ENCODE results near the gene MPRIP. TPM values are rescaled to one million over a fixed set of nuclear protein-coding genes. Genes with fewer than 3 reads are reported as not detected.

The MPRIP gene
- total RNA-seq, 4 donors from 2014 or later = 141 to 305 (median 291) TPM

DNA sequence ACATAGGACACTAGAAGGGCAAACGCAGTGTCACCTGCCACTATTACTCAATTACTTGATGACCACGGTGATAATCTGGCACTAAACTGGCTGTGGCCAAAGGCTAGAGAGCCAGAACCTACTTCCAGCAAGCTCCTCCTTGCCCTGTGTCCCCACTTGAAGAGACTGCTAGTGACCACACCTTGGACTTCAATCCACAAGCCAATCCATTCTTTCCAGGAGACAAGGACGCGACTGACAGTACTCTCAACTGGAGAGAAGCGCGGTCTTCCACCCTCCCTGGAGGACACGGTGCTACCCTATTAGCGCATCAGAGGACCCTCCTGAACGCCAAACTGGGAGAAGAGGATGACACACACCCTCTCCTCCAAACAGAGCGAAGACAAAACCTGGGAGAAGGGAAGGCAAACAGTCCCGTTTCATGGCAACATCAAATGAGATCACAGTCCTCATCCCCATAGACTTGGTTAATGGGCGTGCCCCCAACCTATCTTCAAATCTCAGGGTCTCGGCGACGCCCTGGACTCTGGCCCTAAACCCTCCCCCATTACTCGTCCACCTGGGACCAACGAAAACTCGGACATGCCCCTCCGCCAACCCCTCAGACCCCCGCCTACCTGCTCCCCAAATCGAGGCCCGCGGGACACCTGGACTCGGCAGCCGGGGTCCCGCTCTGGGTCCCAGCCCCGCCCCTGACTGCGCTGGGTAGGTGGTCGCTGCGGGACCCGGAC, 194.2 kb downstream of the MPRIP start:
- peak in 2 of 3 donors; percentile 60 to 74 for DNase-seq
- no peaks in the 10 kb centered on the region for H3K27me3 ChIP-seq
- H3K36me3 ChIP-seq = peaks cover 0 to 16% (median 0%) of the 10 kb centered on the region in 3 donors
- H3K27ac ChIP-seq = peak overlapping the region; percentile 87 to 99 (median 96)
- TF ChIP-seq, protein P1, sequence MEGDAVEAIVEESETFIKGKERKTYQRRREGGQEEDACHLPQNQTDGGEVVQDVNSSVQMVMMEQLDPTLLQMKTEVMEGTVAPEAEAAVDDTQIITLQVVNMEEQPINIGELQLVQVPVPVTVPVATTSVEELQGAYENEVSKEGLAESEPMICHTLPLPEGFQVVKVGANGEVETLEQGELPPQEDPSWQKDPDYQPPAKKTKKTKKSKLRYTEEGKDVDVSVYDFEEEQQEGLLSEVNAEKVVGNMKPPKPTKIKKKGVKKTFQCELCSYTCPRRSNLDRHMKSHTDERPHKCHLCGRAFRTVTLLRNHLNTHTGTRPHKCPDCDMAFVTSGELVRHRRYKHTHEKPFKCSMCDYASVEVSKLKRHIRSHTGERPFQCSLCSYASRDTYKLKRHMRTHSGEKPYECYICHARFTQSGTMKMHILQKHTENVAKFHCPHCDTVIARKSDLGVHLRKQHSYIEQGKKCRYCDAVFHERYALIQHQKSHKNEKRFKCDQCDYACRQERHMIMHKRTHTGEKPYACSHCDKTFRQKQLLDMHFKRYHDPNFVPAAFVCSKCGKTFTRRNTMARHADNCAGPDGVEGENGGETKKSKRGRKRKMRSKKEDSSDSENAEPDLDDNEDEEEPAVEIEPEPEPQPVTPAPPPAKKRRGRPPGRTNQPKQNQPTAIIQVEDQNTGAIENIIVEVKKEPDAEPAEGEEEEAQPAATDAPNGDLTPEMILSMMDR (IDR thresholded peaks at IDR 0.05) = no peak
- peak; percentile 76 to 82 for TF ChIP-seq POLR2A (IDR thresholded peaks at IDR 0.05)
- peaks cover 0 to 41% (median 2%) of the 10 kb centered on the region in 4 donors for H3K4me1 ChIP-seq
- no peaks in the 10 kb centered on the region for H3K9me3 ChIP-seq
- H3K4me3 ChIP-seq = peak overlapping the region; percentile 90 to 100 (median 100)

DNA sequence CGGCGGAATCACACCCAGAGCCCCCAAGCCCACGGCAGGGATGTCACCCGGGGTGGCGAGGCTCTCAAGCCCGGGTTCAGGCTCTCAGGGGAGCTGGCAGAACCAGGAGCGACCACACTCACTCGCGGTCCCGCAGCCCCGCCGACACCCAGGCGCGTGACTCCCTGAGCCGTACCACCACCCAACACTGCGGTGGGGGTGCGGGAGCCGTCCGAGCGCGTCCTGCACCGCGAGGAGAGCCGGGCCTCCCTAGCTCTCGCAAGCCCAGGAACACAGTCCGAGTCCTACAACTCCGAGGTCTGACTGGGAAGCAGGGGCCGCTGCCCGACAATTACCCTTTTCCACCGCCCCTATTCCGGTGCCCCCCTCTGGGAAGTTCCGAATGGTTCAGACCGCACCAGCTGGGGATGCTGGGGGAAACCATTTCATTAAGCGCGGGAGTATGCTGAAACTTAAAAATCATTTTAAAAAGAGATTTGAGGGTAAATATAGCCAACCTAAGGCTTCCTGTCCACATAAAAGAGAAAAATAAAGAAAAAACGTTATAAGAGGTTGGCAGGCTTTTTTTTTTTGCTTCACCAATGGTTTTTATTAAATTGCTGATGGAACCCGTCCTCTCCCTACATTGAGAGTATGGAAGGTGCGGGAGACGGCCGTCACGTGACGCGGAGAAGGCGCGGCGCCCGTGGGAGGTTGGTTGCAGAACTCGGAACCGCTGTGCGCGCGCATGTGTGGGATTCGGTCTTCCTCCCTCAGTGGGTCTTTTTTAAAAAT, 195.0 kb downstream of the MPRIP start, which contains the start of gene FLCN:
Gene FLCN (minus strand): TSS at position 143 of the 774 bp plus-strand sequence. CDS start 9,031 bp downstream, outside the sequence.
- H3K4me3 ChIP-seq = peak within 1 kb of the TSS; percentile 90 to 100 (median 100)
- H3K4me1 ChIP-seq = peaks cover 0 to 36% (median 2%) of the 10 kb centered on the region in 4 donors
- H3K27me3 ChIP-seq = no peaks in the 10 kb centered on the region
- peak; percentile 64 to 74 for TF ChIP-seq POLR2A (IDR thresholded peaks at IDR 0.05)
- TF ChIP-seq, protein P1 (IDR thresholded peaks at IDR 0.05) = peak in 3 of 6 experiments; percentile 8 to 29 (median 16)
- peak; percentile 93 to 96 (median 94) for DNase-seq
- peak within 1 kb of the TSS; percentile 87 to 99 (median 96) for H3K27ac ChIP-seq
- H3K9me3 ChIP-seq = no peaks in the 10 kb centered on the region
- peaks cover 0 to 8% (median 0%) of the 10 kb centered on the region in 3 donors for H3K36me3 ChIP-seq

DNA sequence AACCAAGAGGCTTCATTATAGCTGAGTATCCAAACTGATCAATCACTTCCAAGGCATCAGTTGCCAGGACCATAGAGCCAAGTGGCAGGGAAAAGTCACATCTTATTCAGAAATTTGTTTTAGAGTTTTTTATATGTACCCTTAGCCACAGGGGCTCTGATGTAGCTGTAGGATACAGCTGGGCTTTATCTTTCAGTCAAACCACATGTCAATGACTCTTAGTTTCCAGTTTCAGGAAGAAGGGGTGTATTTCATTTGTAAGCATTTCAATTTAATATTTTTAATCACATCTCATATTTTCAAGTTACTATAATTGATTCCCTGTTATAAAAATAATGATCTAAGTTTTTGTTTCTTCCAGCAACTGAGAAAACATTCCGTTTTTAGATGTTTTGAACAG, 197.6 kb downstream of the MPRIP start:
- no peak overlapping the region for H3K27ac ChIP-seq
- H3K36me3 ChIP-seq = no peaks in the 10 kb centered on the region
- no peak for TF ChIP-seq POLR2A (IDR thresholded peaks at IDR 0.05)
- TF ChIP-seq, protein P1 (IDR thresholded peaks at IDR 0.05) = no peak

DNA sequence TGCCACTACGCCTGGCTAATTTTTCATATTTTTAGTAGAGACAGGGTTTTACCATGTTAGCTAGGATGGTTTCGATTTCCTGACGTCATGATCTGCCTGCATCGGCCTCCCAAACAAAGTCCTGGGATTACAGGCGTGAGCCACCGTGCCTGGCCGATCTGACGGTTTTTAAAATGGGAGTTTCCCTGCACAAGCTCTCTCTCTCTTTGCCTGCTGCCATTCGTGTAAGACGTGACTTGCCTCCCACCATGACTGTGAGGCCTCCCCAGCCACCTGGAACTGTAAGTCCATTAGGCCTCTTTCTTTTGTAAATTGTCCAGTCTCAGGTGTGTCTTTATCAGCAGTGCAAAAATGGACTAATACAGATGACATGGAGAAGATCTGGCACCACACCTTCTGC, 199.4 kb downstream of the MPRIP start:
- Histone ChIP-seq H3K4me1 (peaks cover 0 to 9% (median 0%) of the 10 kb centered on the region in 4 donors), H3K9me3 (no peaks in the 10 kb centered on the region), H3K36me3 (peaks cover 0 to 16% (median 0%) of the 10 kb centered on the region in 3 donors), H3K4me3 (no peak overlapping the region), H3K27ac (no peak overlapping the region), H3K27me3 (no peaks in the 10 kb centered on the region)
- no peak for TF ChIP-seq POLR2A (IDR thresholded peaks at IDR 0.05)
- TF ChIP-seq, protein P1 (IDR thresholded peaks at IDR 0.05) = no peak
- DNase-seq = peak in 2 of 3 donors; percentile 13 to 26

More for the DNA sequence above, 197.6 kb downstream of the MPRIP start:
- Histone ChIP-seq H3K27me3 (no peaks in the 10 kb centered on the region), H3K9me3 (no peaks in the 10 kb centered on the region), H3K4me3 (no peak overlapping the region), H3K4me1 (peaks cover 0 to 20% (median 2%) of the 10 kb centered on the region in 4 donors)
- no peak for DNase-seq

DNA sequence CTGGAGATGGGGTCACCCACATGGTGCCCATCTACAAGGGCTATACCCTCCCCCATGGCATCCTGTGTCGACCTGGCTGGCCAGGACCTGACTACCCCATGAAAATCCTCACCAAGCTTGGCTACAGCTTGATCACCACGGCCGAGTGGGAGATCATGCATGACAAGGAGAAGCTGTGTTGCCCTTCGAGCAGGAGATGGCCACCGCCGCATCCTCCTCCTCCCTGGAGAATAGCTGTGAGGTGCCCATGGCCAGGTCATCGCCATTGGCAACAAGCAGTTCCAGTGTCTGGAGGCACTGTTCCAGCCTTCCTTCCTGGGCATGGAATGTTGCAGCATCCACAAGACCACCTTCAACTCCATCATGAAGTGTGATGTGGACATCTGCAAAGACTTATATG, 200.0 kb downstream of the MPRIP start:
- no peak overlapping the region for H3K27ac ChIP-seq
- DNase-seq = peak in 2 of 3 donors; percentile 19 to 22
- H3K4me1 ChIP-seq = peaks cover 0 to 9% (median 0%) of the 10 kb centered on the region in 4 donors
- H3K9me3 ChIP-seq = no peaks in the 10 kb centered on the region
- H3K4me3 ChIP-seq = no peak overlapping the region
- TF ChIP-seq POLR2A (IDR thresholded peaks at IDR 0.05) = no peak
- TF ChIP-seq, protein P1 (IDR thresholded peaks at IDR 0.05) = no peak
- no peaks in the 10 kb centered on the region for H3K27me3 ChIP-seq
- peaks cover 0 to 22% (median 0%) of the 10 kb centered on the region in 3 donors for H3K36me3 ChIP-seq

Data from Peyer's patch (tissue), 4 donors.